PC-3 (cell line): ENCODE data around the gene DQX1. TPM values are rescaled to one million over a fixed set of nuclear protein-coding genes. Genes with fewer than 3 reads are reported as not detected.

ENCODE experiments used
- ATAC-seq: fragments of 200-7000 bp; cut with Tn5 transposase; 2 replicates; pipeline ENCODE4 v1.9.1; 2020; ENCODE audit warnings: mild to moderate bottlenecking, moderate library complexity
- BruUV-seq: library from RNA; stranded (reverse); fragments of 400-500 nt; replicated peaks from 2 replicates; lab custom pipeline; 2021; lab: Mats Ljungman, UMichigan
- CTCF ChIA-PET: fragments of 300-600 bp; sonication (Branson Sonifier 250); formaldehyde crosslinking; loops from one replicate; lab custom pipeline; 2022; ENCODE audit warnings: antibody characterized with exemption; lab: Charles Lee
- POLR2A ChIA-PET: fragments of 300-600 bp; sonication (Branson Sonifier 250); formaldehyde crosslinking; loops from one replicate; lab custom pipeline; 2022; ENCODE audit warnings: antibody characterized with exemption; ENCODE audit not compliant: unreplicated experiment; lab: Charles Lee
- DNase-seq: peaks from one replicate; pipeline ENCODE4 v3.0.0-alpha.2; 2015
- H2AFZ ChIP-seq: fragments of 300-600 bp; sonication (generic); 2 replicates; pipeline ENCODE4 v1.6.0; 2016; ENCODE audit warnings: antibody characterized with exemption, low read length
- H3F3A ChIP-seq: fragments of 300-600 bp; sonication (generic); one replicate; pipeline ENCODE4 v1.6.0; 2017; ENCODE audit warnings: antibody characterized with exemption, low read length, control low read depth, mild to moderate bottlenecking; ENCODE audit not compliant: unreplicated experiment
- H3K27ac ChIP-seq: fragments of 300-600 bp; sonication (generic); 2 replicates; pipeline ENCODE4 v1.5.1; 2016; ENCODE audit warnings: mild to moderate bottlenecking, low read length
- H3K27me3 ChIP-seq: fragments of 300-600 bp; sonication (generic); 2 replicates; pipeline ENCODE4 v1.6.1; 2016; ENCODE audit warnings: low read length, mixed read lengths
- H3K36me3 ChIP-seq: fragments of 300-600 bp; sonication (generic); 2 replicates; pipeline ENCODE4 v1.6.1; 2016; ENCODE audit warnings: low read depth, mixed run types, low read length, mixed read lengths
- H3K4me1 ChIP-seq: fragments of 300-600 bp; sonication (generic); 2 replicates; pipeline ENCODE4 v1.5.1; 2016; ENCODE audit warnings: low read length; ENCODE audit not compliant: insufficient read depth
- H3K4me2 ChIP-seq: fragments of 300-600 bp; sonication (generic); 2 replicates; pipeline ENCODE4 v1.6.0; 2016; ENCODE audit warnings: low read length
- H3K4me3 ChIP-seq: fragments of 300-600 bp; sonication (generic); 2 replicates; pipeline ENCODE4 v1.5.1; 2016; ENCODE audit warnings: mild to moderate bottlenecking, low read length, mixed read lengths
- H3K79me2 ChIP-seq: fragments of 300-600 bp; sonication (generic); 2 replicates; pipeline ENCODE4 v1.6.1; 2017; ENCODE audit warnings: low read length, mixed read lengths
- H3K9ac ChIP-seq: fragments of 300-600 bp; sonication (generic); 2 replicates; pipeline ENCODE4 v1.6.0; 2016; ENCODE audit warnings: mild to moderate bottlenecking, low read length
- H3K9me2 ChIP-seq: fragments of 300-600 bp; sonication (generic); replicated peaks from 2 replicates; pipeline ENCODE4 v1.6.1; 2016; ENCODE audit warnings: mixed run types, low read length, mixed read lengths
- H3K9me3 ChIP-seq: fragments of 300-600 bp; sonication (generic); 2 replicates; pipeline ENCODE4 v1.6.1; 2016; ENCODE audit warnings: low read length, mixed read lengths
- H4K20me1 ChIP-seq: fragments of 300-600 bp; sonication (generic); 2 replicates; pipeline ENCODE4 v1.6.1; 2016; ENCODE audit warnings: low read length, mixed read lengths
- EZH2 ChIP-seq: fragments of 300-600 bp; sonication (generic); IDR thresholded peaks from one replicate; pipeline ENCODE4 v1.6.1; 2017; ENCODE audit warnings: antibody characterized with exemption, mild to moderate bottlenecking, low read length; ENCODE audit not compliant: unreplicated experiment
- EZH2phosphoT487 ChIP-seq: fragments of 300-600 bp; sonication (generic); IDR thresholded peaks from 2 replicates; pipeline ENCODE4 v1.6.1; 2018; ENCODE audit warnings: mild to moderate bottlenecking, antibody characterized with exemption, low read length, borderline replicate concordance
- intact Hi-C: fragments of 100-400 bp; cut with micrococcal nuclease; formaldehyde crosslinking; loops from 2 replicates; pipeline ENCODE4 v1.9.0; 2023
- total RNA-seq: library from RNA; depleted of rRNA; stranded (reverse); fragments of >200 nt; gene quantifications from 2 replicates; pipeline ENCODE4 v1.2.3, GENCODE V29; 2014
- TF ChIP-seq, protein P1 (sequence below): fragments of 300-600 bp; sonication (generic); conservative IDR thresholded peaks from 2 replicates; pipeline ENCODE4 v1.5.1; 2017; ENCODE audit warnings: antibody characterized with exemption, low read depth, mild to moderate bottlenecking, low read length

Gene DQX1
- total RNA-seq, 1 experiment from 2014 or later, result 0.07 TPM

DNA sequence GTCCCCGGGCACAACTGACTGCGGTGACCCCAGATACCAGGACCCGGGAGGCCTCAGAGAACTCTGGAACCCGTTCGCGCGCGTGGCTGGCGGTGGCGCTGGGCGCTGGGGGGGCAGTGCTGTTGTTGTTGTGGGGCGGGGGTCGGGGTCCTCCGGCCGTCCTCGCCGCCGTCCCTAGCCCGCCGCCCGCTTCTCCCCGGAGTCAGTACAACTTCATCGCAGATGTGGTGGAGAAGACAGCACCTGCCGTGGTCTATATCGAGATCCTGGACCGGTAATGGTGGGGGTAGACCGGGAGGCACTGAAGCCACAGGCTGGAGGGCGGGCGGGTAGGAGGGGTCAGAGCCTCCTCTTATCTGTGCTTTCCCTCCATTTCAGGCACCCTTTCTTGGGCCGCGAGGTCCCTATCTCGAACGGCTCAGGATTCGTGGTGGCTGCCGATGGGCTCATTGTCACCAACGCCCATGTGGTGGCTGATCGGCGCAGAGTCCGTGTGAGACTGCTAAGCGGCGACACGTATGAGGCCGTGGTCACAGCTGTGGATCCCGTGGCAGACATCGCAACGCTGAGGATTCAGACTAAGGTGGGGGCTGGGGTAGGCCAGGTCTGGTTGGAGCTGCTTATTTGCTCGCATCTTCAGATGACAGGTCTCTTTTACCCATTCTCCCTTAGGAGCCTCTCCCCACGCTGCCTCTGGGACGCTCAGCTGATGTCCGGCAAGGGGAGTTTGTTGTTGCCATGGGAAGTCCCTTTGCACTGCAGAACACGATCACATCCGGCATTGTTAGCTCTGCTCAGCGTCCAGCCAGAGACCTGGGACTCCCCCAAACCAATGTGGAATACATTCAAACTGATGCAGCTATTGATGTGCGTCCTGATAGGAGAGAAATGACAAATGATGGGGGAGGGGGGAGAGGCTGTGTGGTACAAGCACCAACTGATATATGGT lies 4.5 kb upstream of the DQX1 start:
- Histone ChIP-seq H2AFZ (peak overlapping the region; percentile 78), H3F3A (no peaks in the 10 kb centered on the region), H3K9me2 (no peaks in the 10 kb centered on the region), H3K27ac (no peak overlapping the region), H3K79me2 (peaks cover 43% of the 10 kb centered on the region), H3K4me2 (peak overlapping the region; percentile 96), H3K4me3 (peak overlapping the region; percentile 93), H3K4me1 (peaks cover 20% of the 10 kb centered on the region), H3K27me3 (no peaks in the 10 kb centered on the region), H3K9me3 (no peaks in the 10 kb centered on the region), H4K20me1 (0 out of 2 replicates have a peak, but pooled peaks cover 7% of the 10 kb centered on the region), H3K9ac (peak overlapping the region; percentile 98), H3K36me3 (peaks cover 33% of the 10 kb centered on the region)
- ChIA-PET CTCF (interaction anchor here (0.6 kb wide), 1 partner anchor 129 kb away, joined by 4 read pairs; no protein-coding TSS in a partner anchor), POLR2A (interaction anchor here (0.5 to 0.7 kb wide), 2 partner anchors 13 to 46 kb away, joined by 3 read pairs; no protein-coding TSS in a partner anchor)
- TSS peak; percentile 32 for BruUV-seq
- intact Hi-C loops, result loop anchor here (5.0 kb wide), 1 partner anchor 57 kb away; no protein-coding TSS in a partner anchor
- TF ChIP-seq EZH2phosphoT487 (no peak), EZH2 (no peak)
- TF ChIP-seq, protein P1, sequence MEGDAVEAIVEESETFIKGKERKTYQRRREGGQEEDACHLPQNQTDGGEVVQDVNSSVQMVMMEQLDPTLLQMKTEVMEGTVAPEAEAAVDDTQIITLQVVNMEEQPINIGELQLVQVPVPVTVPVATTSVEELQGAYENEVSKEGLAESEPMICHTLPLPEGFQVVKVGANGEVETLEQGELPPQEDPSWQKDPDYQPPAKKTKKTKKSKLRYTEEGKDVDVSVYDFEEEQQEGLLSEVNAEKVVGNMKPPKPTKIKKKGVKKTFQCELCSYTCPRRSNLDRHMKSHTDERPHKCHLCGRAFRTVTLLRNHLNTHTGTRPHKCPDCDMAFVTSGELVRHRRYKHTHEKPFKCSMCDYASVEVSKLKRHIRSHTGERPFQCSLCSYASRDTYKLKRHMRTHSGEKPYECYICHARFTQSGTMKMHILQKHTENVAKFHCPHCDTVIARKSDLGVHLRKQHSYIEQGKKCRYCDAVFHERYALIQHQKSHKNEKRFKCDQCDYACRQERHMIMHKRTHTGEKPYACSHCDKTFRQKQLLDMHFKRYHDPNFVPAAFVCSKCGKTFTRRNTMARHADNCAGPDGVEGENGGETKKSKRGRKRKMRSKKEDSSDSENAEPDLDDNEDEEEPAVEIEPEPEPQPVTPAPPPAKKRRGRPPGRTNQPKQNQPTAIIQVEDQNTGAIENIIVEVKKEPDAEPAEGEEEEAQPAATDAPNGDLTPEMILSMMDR, result no peak
- ATAC-seq, result peak; percentile 8
- DNase-seq, result peak; percentile 38

DNA sequence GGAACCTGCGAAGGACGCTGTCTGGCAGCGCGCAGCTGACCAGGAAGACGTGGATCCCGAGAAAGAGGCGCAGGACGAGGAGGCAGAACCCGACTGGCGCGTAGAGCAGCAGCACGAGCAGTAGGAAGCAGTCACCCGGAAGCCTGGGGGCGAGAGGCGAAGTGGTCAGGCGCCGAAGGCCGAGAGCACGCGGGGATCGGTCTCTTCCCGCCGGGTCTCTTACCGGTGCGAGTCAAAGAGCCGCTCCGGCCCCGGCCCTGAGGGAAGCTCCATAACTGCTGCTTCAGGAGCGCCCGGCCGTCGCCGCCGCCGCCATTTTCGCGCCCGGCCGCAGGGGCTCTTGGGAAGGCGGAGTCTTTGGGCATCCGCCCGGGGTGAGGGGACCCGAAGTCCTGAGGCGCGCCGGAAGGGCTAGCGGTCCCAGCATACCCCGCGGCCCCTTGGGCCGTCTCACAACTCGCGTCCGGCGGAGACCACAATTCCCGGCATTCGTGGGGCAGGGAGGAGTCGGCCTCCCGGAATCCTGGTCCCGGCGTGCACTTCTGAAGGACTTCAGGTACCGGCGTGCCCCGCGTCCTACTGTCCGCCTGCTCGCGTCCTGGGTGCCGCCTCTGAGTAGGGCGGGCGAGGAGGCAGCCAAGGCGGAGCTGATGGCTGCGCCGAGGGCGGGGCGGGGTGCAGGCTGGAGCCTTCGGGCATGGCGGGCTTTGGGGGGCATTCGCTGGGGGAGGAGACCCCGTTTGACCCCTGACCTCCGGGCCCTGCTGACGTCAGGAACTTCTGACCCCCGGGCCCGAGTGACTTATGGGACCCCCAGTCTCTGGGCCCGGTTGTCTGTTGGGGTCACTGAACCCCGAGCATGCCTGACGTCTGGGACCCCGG lies 3.6 kb upstream of the DQX1 start, which contains the start of the genes AUP1 and HTRA2:
Gene AUP1, minus strand, starts transcription at position 350 of the 882 bp plus-strand sequence. Its CDS starts 77 bp downstream, at position 273.
Gene HTRA2, plus strand, starts transcription at position 577 of the 882 bp plus-strand sequence. Its CDS starts 74 bp downstream, at position 651.
- peak within 1 kb of the TSS; percentile 78 for H2AFZ ChIP-seq
- H3K79me2 ChIP-seq, result peaks cover 43% of the 10 kb centered on the region
- TF ChIP-seq, protein P1, result no peak
- TF ChIP-seq EZH2phosphoT487 (no peak), EZH2 (no peak)
- H4K20me1 ChIP-seq, result 0 out of 2 replicates have a peak, but pooled peaks cover 7% of the 10 kb centered on the region
- DNase-seq (peak; percentile 99), ATAC-seq (peak; percentile 93)
- no peaks in the 10 kb centered on the region for H3K9me3 ChIP-seq
- peak within 1 kb of the TSS; percentile 63 for H3K27ac ChIP-seq
- H3K27me3 ChIP-seq, result no peaks in the 10 kb centered on the region
- H3K9ac ChIP-seq, result peak within 1 kb of the TSS; percentile 98
- H3K36me3 ChIP-seq, result peaks cover 33% of the 10 kb centered on the region
- peak within 1 kb of the TSS; percentile 93 for H3K4me3 ChIP-seq
- ChIA-PET CTCF (no interaction called here), POLR2A (interaction anchor here (0.5 to 0.7 kb wide), 2 partner anchors 12 to 47 kb away, joined by 3 read pairs; no protein-coding TSS in a partner anchor)
- H3F3A ChIP-seq, result no peaks in the 10 kb centered on the region
- intact Hi-C loops, result loop anchor here (1.0 to 5.0 kb wide), 4 partner anchors 22 to 71 kb away; partner anchors contain the start of genes PCGF1, TTC31 and WBP1
- H3K4me1 ChIP-seq, result peaks cover 20% of the 10 kb centered on the region
- peak within 1 kb of the TSS; percentile 97 for H3K4me2 ChIP-seq
- no peaks in the 10 kb centered on the region for H3K9me2 ChIP-seq
- BruUV-seq, result no TSS peak
